GM23338 (cell line): ENCODE results near the gene USP48. TPM values are rescaled to one million over a fixed set of nuclear protein-coding genes. Genes with fewer than 3 reads are reported as not detected.
"Not testable (repeated sequence)": the region's sequence is repeated elsewhere in the genome, so short reads cannot be mapped to it uniquely, and the experiment has no call there.

Experiments
- ATAC-seq: fragments of 200-7000 bp; cut with Tn5 transposase; 3 replicates; pipeline ENCODE4 v1.9.1; 2020
- DNase-seq: peaks from one replicate; pipeline ENCODE4 v3.0.0-alpha.2; 2015; ENCODE audit warnings: low spot score
- H2AFZ ChIP-seq: fragments of 200-600 bp; sonication (generic); 2 replicates; pipeline ENCODE4 v1.8.0; 2016; ENCODE audit warnings: antibody characterized with exemption, mild to moderate bottlenecking, moderate library complexity
- H3F3A ChIP-seq: fragments of 200-600 bp; sonication (generic); replicated peaks from 2 replicates; pipeline ENCODE4 v1.8.0; 2017; ENCODE audit warnings: antibody characterized with exemption, mixed run types, low read depth
- H3K27ac ChIP-seq: fragments of 200-600 bp; sonication (generic); 2 replicates; pipeline ENCODE4 v1.6.1; 2016; ENCODE audit warnings: low read depth
- H3K27me3 ChIP-seq: fragments of 200-600 bp; sonication (generic); 2 replicates; pipeline ENCODE4 v1.8.0; 2016; ENCODE audit warnings: mild to moderate bottlenecking, mixed run types, moderate library complexity; ENCODE audit not compliant: insufficient read depth
- H3K36me3 ChIP-seq: fragments of 200-600 bp; sonication (generic); 2 replicates; pipeline ENCODE4 v1.8.0; 2016; ENCODE audit warnings: mild to moderate bottlenecking; ENCODE audit not compliant: insufficient read depth
- H3K4me1 ChIP-seq: fragments of 200-600 bp; sonication (generic); 2 replicates; pipeline ENCODE4 v1.8.0; 2016; ENCODE audit warnings: mild to moderate bottlenecking, moderate library complexity; ENCODE audit not compliant: insufficient read depth
- H3K4me2 ChIP-seq: fragments of 200-600 bp; sonication (generic); 2 replicates; pipeline ENCODE4 v1.7.1; 2017; ENCODE audit warnings: mixed run types
- H3K4me3 ChIP-seq: fragments of 200-600 bp; sonication (generic); 2 replicates; pipeline ENCODE4 v1.6.1; 2016; ENCODE audit warnings: mixed run types
- H3K79me2 ChIP-seq: fragments of 200-600 bp; sonication (generic); replicated peaks from 2 replicates; pipeline ENCODE4 v1.8.0; 2017; ENCODE audit warnings: mild to moderate bottlenecking; ENCODE audit not compliant: insufficient read depth
- H3K9me2 ChIP-seq: fragments of 200-600 bp; sonication (generic); 2 replicates; pipeline ENCODE4 v1.8.0; 2017; ENCODE audit not compliant: insufficient read depth
- H4K20me1 ChIP-seq: fragments of 200-600 bp; sonication (generic); replicated peaks from 2 replicates; pipeline ENCODE4 v1.8.0; 2017; ENCODE audit warnings: mild to moderate bottlenecking; ENCODE audit not compliant: insufficient read depth
- H3K27ac Mint-ChIP-seq: 2 replicates; pipeline ENCODE4 v1.8.0; 2020; ENCODE audit warnings: inconsistent platforms, mild to moderate bottlenecking, moderate library complexity, mixed read lengths
- H3K27me3 Mint-ChIP-seq: 3 replicates; pipeline ENCODE4 v1.8.0; 2022; ENCODE audit warnings: low read depth, mild to moderate bottlenecking, moderate library complexity, mixed read lengths, inconsistent platforms; ENCODE audit not compliant: insufficient read depth, poor library complexity
- H3K36me3 Mint-ChIP-seq: 3 replicates; pipeline ENCODE4 v1.8.0; 2021; ENCODE audit warnings: low read depth, mild to moderate bottlenecking, inconsistent platforms, moderate library complexity, mixed read lengths
- H3K4me1 Mint-ChIP-seq: 3 replicates; pipeline ENCODE4 v1.8.0; 2020; ENCODE audit warnings: mild to moderate bottlenecking, inconsistent platforms, mixed read lengths
- H3K4me3 Mint-ChIP-seq: 3 replicates; pipeline ENCODE4 v1.8.0; 2021; ENCODE audit warnings: moderate library complexity, mild to moderate bottlenecking, inconsistent platforms, mixed read lengths
- H3K9me3 Mint-ChIP-seq: 3 replicates; pipeline ENCODE4 v1.8.0; 2020; ENCODE audit warnings: moderate library complexity, mild to moderate bottlenecking, inconsistent platforms, mixed read lengths
- CREB1 ChIP-seq: fragments of 250-450 bp; sonication (Bioruptor Pico); IDR thresholded peaks from 2 replicates; pipeline ENCODE4 v1.5.0; 2020; ENCODE audit warnings: low read depth, mild to moderate bottlenecking, moderate library complexity
- EZH2phosphoT487 ChIP-seq: fragments of 200-600 bp; sonication (generic); IDR thresholded peaks from one replicate; pipeline ENCODE4 v1.8.1; 2018; ENCODE audit warnings: antibody characterized with exemption; ENCODE audit not compliant: unreplicated experiment
- JUNB ChIP-seq: IDR thresholded peaks from one replicate; pipeline ENCODE4 v1.6.1; 2016; ENCODE audit warnings: antibody characterized with exemption; ENCODE audit not compliant: unreplicated experiment
- NANOG ChIP-seq: IDR thresholded peaks from 2 replicates; pipeline ENCODE4 v1.6.1; 2016; ENCODE audit warnings: antibody characterized with exemption, borderline replicate concordance
- POLR2AphosphoS5 ChIP-seq: IDR thresholded peaks from 2 replicates; pipeline ENCODE4 v1.6.1; 2016; ENCODE audit warnings: antibody characterized with exemption, low read depth
- ZNF331 ChIP-seq: fragments of 250-450 bp; sonication (Bioruptor Pico); IDR thresholded peaks from 2 replicates; pipeline ENCODE4 v1.5.0; 2020; ENCODE audit warnings: low read depth, mild to moderate bottlenecking, moderate library complexity
- ZNF462 ChIP-seq: fragments of 250-450 bp; sonication (Bioruptor Pico); IDR thresholded peaks from 2 replicates; pipeline ENCODE4 v1.5.0; 2020; ENCODE audit warnings: mild to moderate bottlenecking, moderate library complexity
- polyA plus RNA-seq: library from polyadenylated mRNA; unstranded; fragments of >200 nt; fragmentation: Nextera tagmentation; extraction: Ambion mirVana; gene quantifications from 2 replicates; pipeline ENCODE4 v1.2.1, GENCODE V29; 2016
- total RNA-seq: library from RNA; depleted of rRNA; stranded (reverse); fragments of >200 nt; shearing (Covaris generic); gene quantifications from 2 replicates; pipeline ENCODE4 v1.2.3, GENCODE V29; 2014

Gene USP48
- total and polyA plus RNA-seq, 2 experiments from 2014 or later: 85.9 to 151 TPM

DNA sequence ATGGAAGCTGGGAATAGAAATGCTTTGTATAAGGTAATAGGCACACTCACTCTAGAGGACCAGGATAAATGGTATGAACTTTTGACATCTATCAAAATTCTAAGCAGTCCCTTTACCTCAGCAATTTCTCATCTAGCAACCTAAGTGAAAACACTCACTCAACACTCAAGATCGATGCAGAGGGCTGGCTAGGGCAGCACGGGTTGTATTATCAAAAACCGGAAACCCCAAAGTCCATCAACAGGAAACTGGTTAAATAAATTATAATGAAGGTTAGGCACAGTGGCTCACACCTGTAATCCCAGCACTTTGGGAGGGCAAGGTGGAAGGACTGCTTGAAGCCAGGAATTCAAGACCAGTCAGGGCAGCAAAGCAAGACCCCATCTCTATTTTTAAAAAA lies 9.4 kb downstream of the USP48 start (continued):
- TF ChIP-seq ZNF462 (CRISPR knock-in tag) (no peak), CREB1 (CRISPR knock-in tag) (no peak), ZNF331 (no peak), JUNB (no peak), POLR2AphosphoS5 (no peak), EZH2phosphoT487 (no peak), NANOG (no peak)

- H3K9me2 ChIP-seq, H3K27ac ChIP-seq, H3K4me3 ChIP-seq, H3K27ac Mint-ChIP-seq, H3K4me2 ChIP-seq, H3K4me3 Mint-ChIP-seq, H2AFZ ChIP-seq, H3K27me3 Mint-ChIP-seq, H3K27me3 ChIP-seq, H3K36me3 Mint-ChIP-seq, ATAC-seq, H3K9me3 Mint-ChIP-seq, H3K4me1 Mint-ChIP-seq, H3F3A ChIP-seq, H3K36me3 ChIP-seq, DNase-seq, H3K4me1 ChIP-seq: not testable (repeated sequence)
- Histone ChIP-seq H4K20me1 (peaks cover 71% of the 10 kb centered on the region), H3K79me2 (peaks cover 100% of the 10 kb centered on the region)
Measured at GRCh38 chr1:21771672-21772071, 11.3 kb downstream of the USP48 start.

- H3K36me3 ChIP-seq, H3F3A ChIP-seq, H3K9me3 Mint-ChIP-seq, H3K4me3 Mint-ChIP-seq, DNase-seq, H3K4me1 Mint-ChIP-seq, H2AFZ ChIP-seq, H3K27me3 ChIP-seq, H3K4me2 ChIP-seq, H3K27me3 Mint-ChIP-seq, H3K4me3 ChIP-seq, ATAC-seq, H3K27ac Mint-ChIP-seq, H3K27ac ChIP-seq, H3K36me3 Mint-ChIP-seq, H3K4me1 ChIP-seq, H3K9me2 ChIP-seq: not testable (repeated sequence)
- Histone ChIP-seq H3K79me2 (peaks cover 100% of the 10 kb centered on the region), H4K20me1 (peaks cover 66% of the 10 kb centered on the region)
Measured at GRCh38 chr1:21770602-21771001, 12.3 kb downstream of the USP48 start.
